CD14-positive monocyte (primary cell): ENCODE results near the gene CNOT4. TPM values are rescaled to one million over a fixed set of nuclear protein-coding genes. Genes with fewer than 3 reads are reported as not detected.

Source experiments
- DNase-seq, 3 donors: peaks; one replicate each; pipeline ENCODE4 v3.0.0-alpha.2; 2011 to 2022
- H2AFZ ChIP-seq: 2 replicates; pipeline ENCODE4 v1.6.0; 2012; ENCODE audit warnings: mild to moderate bottlenecking, low read depth, low read length, inconsistent platforms; ENCODE audit not compliant: insufficient read depth, poor library complexity, severe bottlenecking
- H3K27ac ChIP-seq, 2 donors: 1 replicate in 1 of 2; 2 replicates in 1 of 2; pipeline ENCODE4 v1.5.1; 2012 to 2013; ENCODE audit warnings: low read length in 2 of 2, control low read depth in 1 of 2, inconsistent platforms in 1 of 2, low read depth in 1 of 2, mild to moderate bottlenecking in 1 of 2
- H3K27me3 ChIP-seq, 2 donors: one replicate each; pipeline versions ENCODE4 v1.6.0 to v1.6.1; 2011 to 2013; ENCODE audit warnings: low read length in 2 of 2; ENCODE audit not compliant: control insufficient read depth in 2 of 2, insufficient read depth in 2 of 2
- H3K36me3 ChIP-seq, 2 donors: replicated peaks in 1 of 2; 1 replicate in 1 of 2; 2 replicates in 1 of 2; pipeline versions ENCODE4 v1.5.1 to v1.6.1; 2012 to 2013; ENCODE audit warnings: low read length in 2 of 2, control low read depth in 1 of 2, inconsistent platforms in 1 of 2, mild to moderate bottlenecking in 1 of 2; ENCODE audit not compliant: insufficient read depth in 2 of 2, control insufficient read depth in 1 of 2
- H3K4me1 ChIP-seq, 2 donors: 1 replicate in 1 of 2; 2 replicates in 1 of 2; pipeline versions ENCODE4 v1.5.1 to v1.6.1; 2012 to 2013; ENCODE audit warnings: low read length in 2 of 2, control low read depth in 1 of 2, inconsistent platforms in 1 of 2, mild to moderate bottlenecking in 1 of 2, moderate library complexity in 1 of 2; ENCODE audit not compliant: insufficient read depth in 2 of 2, control insufficient read depth in 1 of 2
- H3K4me2 ChIP-seq: replicated peaks from 2 replicates; pipeline ENCODE3; 2012; ENCODE audit warnings: low read length, moderate library complexity, mild to moderate bottlenecking; ENCODE audit not compliant: poor library complexity, severe bottlenecking; ENCODE audit errors: extremely low read depth
- H3K4me3 ChIP-seq, 3 experiments: fragments of 200-600 bp in 1 of 3; sonication (generic) in 1 of 3; replicated peaks in 1 of 3; 1 replicate in 2 of 3; 2 replicates in 1 of 3; pipeline ENCODE4 v1.5.1; 2011 to 2013; ENCODE audit warnings: low read length in 3 of 3, mild to moderate bottlenecking in 3 of 3, control low read depth in 2 of 3, low read depth in 2 of 3, inconsistent platforms in 1 of 3, moderate library complexity in 1 of 3
- H3K79me2 ChIP-seq: 2 replicates; pipeline ENCODE4 v1.6.0; 2012; ENCODE audit warnings: mild to moderate bottlenecking, control low read depth, inconsistent platforms, low read length, moderate library complexity; ENCODE audit not compliant: insufficient read depth
- H3K9ac ChIP-seq: 2 replicates; pipeline ENCODE4 v1.6.0; 2017; ENCODE audit warnings: low read length, mild to moderate bottlenecking; ENCODE audit not compliant: insufficient read depth, poor library complexity, severe bottlenecking
- H3K9me3 ChIP-seq, 2 donors: replicated peaks in 1 of 2; 1 replicate in 1 of 2; 2 replicates in 1 of 2; pipeline versions ENCODE4 v1.5.1 to v1.6.1; 2012 to 2013; ENCODE audit warnings: low read length in 2 of 2, control low read depth in 1 of 2; ENCODE audit not compliant: control insufficient read depth in 1 of 2, insufficient read depth in 1 of 2
- H4K20me1 ChIP-seq: 2 replicates; pipeline ENCODE4 v1.6.0; 2012; ENCODE audit warnings: mild to moderate bottlenecking, low read length, control low read depth, moderate library complexity; ENCODE audit not compliant: insufficient read depth
- H3K27ac Mint-ChIP-seq, 7 donors: one replicate each; pipeline ENCODE4 v1.8.0; 2020; ENCODE audit warnings: mild to moderate bottlenecking in 7 of 7, mixed read lengths in 7 of 7, moderate library complexity in 6 of 7, inconsistent platforms in 2 of 7
- H3K27me3 Mint-ChIP-seq, 3 donors: one replicate each; pipeline ENCODE4 v1.8.0; 2021 to 2022; ENCODE audit warnings: low read depth in 3 of 3, mild to moderate bottlenecking in 3 of 3, mixed read lengths in 3 of 3, moderate library complexity in 3 of 3, inconsistent platforms in 1 of 3
- H3K36me3 Mint-ChIP-seq, 2 donors: one replicate each; pipeline ENCODE4 v1.8.0; 2020; ENCODE audit warnings: mixed read lengths in 2 of 2, inconsistent platforms in 1 of 2, mild to moderate bottlenecking in 1 of 2
- H3K4me1 Mint-ChIP-seq: one replicate; pipeline ENCODE4 v1.8.0; 2020; ENCODE audit warnings: mild to moderate bottlenecking, mixed read lengths
- H3K4me3 Mint-ChIP-seq, 2 donors: one replicate each; pipeline ENCODE4 v1.8.0; 2020; ENCODE audit warnings: mild to moderate bottlenecking in 2 of 2, mixed read lengths in 2 of 2, moderate library complexity in 1 of 2
- H3K9me3 Mint-ChIP-seq, 7 donors: one replicate each; pipeline ENCODE4 v1.8.0; 2020 to 2022; ENCODE audit warnings: mixed read lengths in 7 of 7, mild to moderate bottlenecking in 6 of 7, moderate library complexity in 6 of 7, inconsistent platforms in 2 of 7
- WGBS: methylation state at CpG from one replicate; pipeline ENCODE4 v1.1.5; 2013; ENCODE audit warnings: missing lambda C conversion rate; ENCODE audit not compliant: insufficient coverage; 5-methylcytosine and 5-hydroxymethylcytosine counted together
- intact Hi-C, 2 donors: fragments of 100-400 bp; cut with micrococcal nuclease; formaldehyde crosslinking; loops; one replicate each; pipeline versions ENCODE4 v1.15.0 to v1.15.1; 2023
- polyA plus RNA-seq, 3 donors: library from polyadenylated mRNA; depleted of rRNA in 1 of 3; unstranded in 2 of 3; stranded (reverse) in 1 of 3; fragments of 300-500 nt in 2 of 3; fragments of >200 nt in 1 of 3; fragmentation: Illumina TruSeq in 2 of 3; gene quantifications; 1 replicate in 2 of 3; 2 replicates in 1 of 3; pipeline ENCODE4 v1.2.3, GENCODE V29; 2012 to 2021
- TF ChIP-seq, protein P1 (sequence below): fragments of 200-600 bp; IDR thresholded peaks from one replicate; pipeline ENCODE4 v1.8.0; 2022; ENCODE audit warnings: antibody characterized with exemption, mild to moderate bottlenecking

The CNOT4 gene
- polyA plus RNA-seq, 3 donors: 4.3 to 7.9 (median 6.3) TPM

DNA sequence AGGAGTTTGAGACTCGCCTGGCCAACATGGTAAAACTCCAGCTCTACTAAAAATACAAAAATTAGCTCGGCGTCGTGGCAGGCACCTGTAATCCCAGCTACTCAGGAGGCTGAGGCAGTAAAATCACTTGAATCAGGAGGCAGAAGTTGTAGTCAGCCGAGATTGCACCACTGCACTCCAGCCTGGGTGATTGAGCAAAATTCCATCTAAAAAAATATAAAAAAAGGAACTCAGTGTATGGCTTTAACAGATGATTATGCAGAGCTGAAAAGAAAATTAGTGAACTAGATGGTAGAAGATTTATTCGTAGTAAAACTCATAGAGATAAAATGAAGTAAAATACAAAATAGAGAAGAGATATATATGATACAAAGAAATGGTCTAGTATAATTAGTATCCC lies 12.6 kb upstream of the CNOT4 start:
- TF ChIP-seq, protein P1, sequence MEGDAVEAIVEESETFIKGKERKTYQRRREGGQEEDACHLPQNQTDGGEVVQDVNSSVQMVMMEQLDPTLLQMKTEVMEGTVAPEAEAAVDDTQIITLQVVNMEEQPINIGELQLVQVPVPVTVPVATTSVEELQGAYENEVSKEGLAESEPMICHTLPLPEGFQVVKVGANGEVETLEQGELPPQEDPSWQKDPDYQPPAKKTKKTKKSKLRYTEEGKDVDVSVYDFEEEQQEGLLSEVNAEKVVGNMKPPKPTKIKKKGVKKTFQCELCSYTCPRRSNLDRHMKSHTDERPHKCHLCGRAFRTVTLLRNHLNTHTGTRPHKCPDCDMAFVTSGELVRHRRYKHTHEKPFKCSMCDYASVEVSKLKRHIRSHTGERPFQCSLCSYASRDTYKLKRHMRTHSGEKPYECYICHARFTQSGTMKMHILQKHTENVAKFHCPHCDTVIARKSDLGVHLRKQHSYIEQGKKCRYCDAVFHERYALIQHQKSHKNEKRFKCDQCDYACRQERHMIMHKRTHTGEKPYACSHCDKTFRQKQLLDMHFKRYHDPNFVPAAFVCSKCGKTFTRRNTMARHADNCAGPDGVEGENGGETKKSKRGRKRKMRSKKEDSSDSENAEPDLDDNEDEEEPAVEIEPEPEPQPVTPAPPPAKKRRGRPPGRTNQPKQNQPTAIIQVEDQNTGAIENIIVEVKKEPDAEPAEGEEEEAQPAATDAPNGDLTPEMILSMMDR: no peak
- Histone ChIP-seq H3K4me3 (no peak overlapping the region), H3K9me3 (no peaks in the 10 kb centered on the region), H4K20me1 (no peaks in the 10 kb centered on the region), H3K4me1 (peaks cover 7% of the 10 kb centered on the region in 2 donors), H3K27me3 (no peaks in the 10 kb centered on the region), H3K9ac (no peak overlapping the region), H3K4me2 (no peak overlapping the region), H3K27ac (no peak overlapping the region), H3K79me2 (no peaks in the 10 kb centered on the region), H3K36me3 (no peaks in the 10 kb centered on the region), H2AFZ (peak overlapping the region; percentile 29)
- Mint-ChIP-seq H3K27ac (peak overlapping the region in 5 of 7 donors; percentile 37 to 89 (median 80)), H3K4me1 (peaks cover 11% of the 10 kb centered on the region), H3K9me3 (peaks cover 4 to 10% (median 6%) of the 10 kb centered on the region in 7 donors), H3K27me3 (peaks cover 2 to 3% (median 2%) of the 10 kb centered on the region in 3 donors), H3K4me3 (no peak overlapping the region), H3K36me3 (no peaks in the 10 kb centered on the region)
- intact Hi-C loops: no loop called here
- no CpG with 5 or more reads among the region's 6 CpGs for WGBS
- DNase-seq: peak in 2 of 3 donors; percentile 15 to 34

DNA sequence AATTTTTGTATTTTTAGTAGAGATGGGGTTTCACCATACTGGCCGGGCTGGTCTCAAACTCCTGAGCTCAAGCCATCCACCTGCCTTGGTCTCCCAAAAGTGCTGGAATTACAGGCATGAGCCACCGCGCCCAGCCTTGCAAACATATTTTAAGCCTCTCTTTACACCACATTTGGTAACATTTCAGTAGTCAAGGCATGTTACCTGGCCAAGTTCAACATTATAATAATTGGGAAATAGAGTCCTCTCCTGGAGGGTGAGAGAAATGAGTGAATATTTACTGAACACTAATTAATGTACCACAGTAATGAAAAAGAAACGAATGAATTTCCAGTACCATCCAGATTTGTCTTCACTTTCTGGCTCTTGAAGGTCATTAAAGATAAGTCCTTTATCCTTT lies 10.0 kb upstream of the CNOT4 start:
- no peak overlapping the region for H3K4me3 Mint-ChIP-seq
- Histone ChIP-seq H3K4me3 (no peak overlapping the region), H3K4me2 (no peak overlapping the region), H2AFZ (no peak overlapping the region), H3K27me3 (no peaks in the 10 kb centered on the region), H3K79me2 (no peaks in the 10 kb centered on the region), H3K4me1 (peaks cover 7% of the 10 kb centered on the region in 2 donors), H3K9ac (no peak overlapping the region), H3K27ac (no peak overlapping the region), H3K36me3 (no peaks in the 10 kb centered on the region), H4K20me1 (no peaks in the 10 kb centered on the region), H3K9me3 (no peaks in the 10 kb centered on the region)
- H3K27me3 Mint-ChIP-seq: peaks cover 0 to 3% (median 2%) of the 10 kb centered on the region in 3 donors
- TF ChIP-seq, protein P1: no peak
- WGBS: no CpG with 5 or more reads among the region's 4 CpGs
- no peaks in the 10 kb centered on the region for H3K36me3 Mint-ChIP-seq
- peak overlapping the region in 1 of 7 donors; percentile 18 for H3K27ac Mint-ChIP-seq
- intact Hi-C loops: loop anchor here in 1 of 2 donors (10.0 kb wide), 1 partner anchor 145 kb away; the partner anchor contains the start of gene STMP1
- peaks cover 11% of the 10 kb centered on the region for H3K4me1 Mint-ChIP-seq
- DNase-seq: no peak
- peaks cover 4 to 10% (median 6%) of the 10 kb centered on the region in 7 donors for H3K9me3 Mint-ChIP-seq
